Measurements from ENCODE around the gene IGSF21.

The IGSF21 gene

DNA sequence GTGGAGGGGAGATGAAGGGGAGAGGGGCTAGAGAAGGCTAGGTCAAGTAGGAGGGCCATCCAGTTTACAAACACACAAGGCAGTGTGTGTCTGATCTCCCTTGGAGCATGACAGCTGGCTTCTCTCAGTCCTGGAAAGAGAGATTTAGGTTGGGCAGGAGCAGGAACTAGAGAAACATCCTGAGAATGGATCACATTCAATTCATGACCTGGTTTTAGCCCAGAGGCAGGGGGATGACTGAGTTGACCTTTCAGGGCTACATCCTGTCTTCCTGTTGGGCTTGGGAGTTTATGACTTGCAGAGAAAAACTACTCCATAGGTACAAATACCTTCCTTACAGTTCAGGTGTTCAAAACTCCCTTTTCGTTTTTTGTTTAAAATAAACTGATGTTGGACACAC lies 97.0 kb downstream of the IGSF21 start:
- DNase-seq: no peak
- H3K36me3 Mint-ChIP-seq (ENCODE audit: low read depth): no peaks in the 10 kb centered on the region
- H3K4me1 Mint-ChIP-seq: peaks cover 20% of the 10 kb centered on the region
- H3K4me3 Mint-ChIP-seq: no peak overlapping the region
- TF ChIP-seq CTCF (IDR thresholded peaks at IDR 0.05): no peak
- peaks cover 9% of the 10 kb centered on the region for H3K9me3 Mint-ChIP-seq
- peaks cover 31% of the 10 kb centered on the region for H3K27me3 Mint-ChIP-seq (ENCODE audit: low read depth, poor library complexity)
- no peak overlapping the region for H3K27ac Mint-ChIP-seq

GRCh38 chr1:18205319-18205718 lies 97.7 kb downstream of the IGSF21 start:
- Mint-ChIP-seq H3K27ac (no peak overlapping the region), H3K4me3 (no peak overlapping the region), H3K4me1 (peaks cover 16% of the 10 kb centered on the region), H3K9me3 (peaks cover 9% of the 10 kb centered on the region), H3K36me3 (ENCODE audit: low read depth) (no peaks in the 10 kb centered on the region), H3K27me3 (ENCODE audit: low read depth, poor library complexity) (peaks cover 24% of the 10 kb centered on the region)
- TF ChIP-seq CTCF (IDR thresholded peaks at IDR 0.05): no peak
- DNase-seq: no peak

GRCh38 chr1:18211764-18212163 lies 104.2 kb downstream of the IGSF21 start:
- peaks cover 25% of the 10 kb centered on the region for H3K27me3 Mint-ChIP-seq (ENCODE audit: low read depth, poor library complexity)
- no peak for DNase-seq
- no peaks in the 10 kb centered on the region for H3K36me3 Mint-ChIP-seq (ENCODE audit: low read depth)
- H3K4me3 Mint-ChIP-seq: no peak overlapping the region
- H3K27ac Mint-ChIP-seq: no peak overlapping the region
- no peaks in the 10 kb centered on the region for H3K4me1 Mint-ChIP-seq
- no peaks in the 10 kb centered on the region for H3K9me3 Mint-ChIP-seq
- TF ChIP-seq CTCF (IDR thresholded peaks at IDR 0.05): no peak

- H3K27me3 Mint-ChIP-seq (ENCODE audit: low read depth, poor library complexity): peaks cover 67% of the 10 kb centered on the region
- no peaks in the 10 kb centered on the region for H3K36me3 Mint-ChIP-seq (ENCODE audit: low read depth)
- H3K4me3 Mint-ChIP-seq: no peak overlapping the region
- DNase-seq: peak; percentile 27
- H3K4me1 Mint-ChIP-seq: no peaks in the 10 kb centered on the region
- H3K27ac Mint-ChIP-seq: no peak overlapping the region
- H3K9me3 Mint-ChIP-seq: peaks cover 13% of the 10 kb centered on the region
- peak; percentile 37 for TF ChIP-seq CTCF (IDR thresholded peaks at IDR 0.05)
These were observed 109.9 kb downstream of the IGSF21 start for GRCh38 chr1:18217398-18218043.

DNA sequence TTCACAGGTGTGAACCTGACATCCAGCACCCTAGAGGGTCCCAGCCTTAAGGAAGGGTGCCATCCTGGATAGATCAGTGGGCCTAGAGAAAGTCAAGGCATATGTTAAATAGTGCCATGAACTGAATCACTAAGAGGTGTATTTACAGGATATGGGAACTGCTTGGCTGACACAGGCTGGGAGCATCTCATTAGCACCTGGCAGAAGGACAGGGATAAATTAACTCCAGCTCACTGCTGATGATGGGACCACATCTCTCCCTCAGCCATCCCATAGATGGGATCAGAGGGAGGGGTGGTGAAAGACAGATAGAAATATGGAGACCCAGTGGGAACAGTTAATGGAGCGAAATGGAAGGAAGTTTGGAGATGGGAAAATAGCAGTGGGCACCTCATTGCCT lies 122.0 kb downstream of the IGSF21 start:
- Mint-ChIP-seq H3K4me1 (peaks cover 7% of the 10 kb centered on the region), H3K27me3 (ENCODE audit: low read depth, poor library complexity) (peaks cover 37% of the 10 kb centered on the region), H3K36me3 (ENCODE audit: low read depth) (no peaks in the 10 kb centered on the region), H3K27ac (no peak overlapping the region), H3K4me3 (no peak overlapping the region), H3K9me3 (peaks cover 15% of the 10 kb centered on the region)
- DNase-seq: no peak
- TF ChIP-seq CTCF (IDR thresholded peaks at IDR 0.05): no peak

GRCh38 chr1:18230321-18230720 lies 122.7 kb downstream of the IGSF21 start:
- H3K27ac Mint-ChIP-seq: no peak overlapping the region
- peaks cover 15% of the 10 kb centered on the region for H3K9me3 Mint-ChIP-seq
- no peak overlapping the region for H3K4me3 Mint-ChIP-seq
- peaks cover 36% of the 10 kb centered on the region for H3K27me3 Mint-ChIP-seq (ENCODE audit: low read depth, poor library complexity)
- TF ChIP-seq CTCF (IDR thresholded peaks at IDR 0.05): no peak
- no peaks in the 10 kb centered on the region for H3K36me3 Mint-ChIP-seq (ENCODE audit: low read depth)
- DNase-seq: no peak
- H3K4me1 Mint-ChIP-seq: peaks cover 2% of the 10 kb centered on the region

Measured in nephron progenitor cell (in vitro differentiated cells).